Measurements from ENCODE around the gene IL17B. TPM values are rescaled to one million over a fixed set of nuclear protein-coding genes. Genes with fewer than 3 reads are reported as not detected.

The IL17B gene
- total RNA-seq, 1 experiment from 2014 or later, result not detected

DNA sequence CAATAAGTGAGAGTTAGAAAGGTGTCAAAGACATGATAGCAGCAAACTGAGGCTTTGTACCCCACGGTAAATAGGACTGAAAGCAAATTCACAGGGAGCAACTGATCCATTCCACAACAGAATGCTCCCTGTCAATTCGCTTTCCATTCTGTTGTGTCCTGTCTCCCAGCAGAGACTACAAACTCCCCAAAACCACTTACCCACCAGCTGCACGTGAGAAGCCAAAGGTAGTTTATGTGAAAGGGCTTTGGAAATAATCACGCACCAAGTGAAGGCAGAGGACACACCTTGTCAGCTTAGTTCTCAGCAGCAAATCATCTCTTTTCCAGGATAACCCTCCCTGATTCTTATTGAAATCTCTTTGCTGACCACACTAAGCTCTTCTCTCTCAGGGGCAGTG lies 46.6 kb upstream of the IL17B start:
- Mint-ChIP-seq H3K4me3 (no peak overlapping the region), H3K9me3 (no peaks in the 10 kb centered on the region), H3K27me3 (ENCODE audit: low read depth) (no peaks in the 10 kb centered on the region), H3K27ac (no peak overlapping the region), H3K4me1 (peaks cover 58% of the 10 kb centered on the region), H3K36me3 (no peaks in the 10 kb centered on the region)
- DNase-seq (ENCODE audit: low spot score) (no peak), ATAC-seq (no peak)
- TF ChIP-seq, protein P1, sequence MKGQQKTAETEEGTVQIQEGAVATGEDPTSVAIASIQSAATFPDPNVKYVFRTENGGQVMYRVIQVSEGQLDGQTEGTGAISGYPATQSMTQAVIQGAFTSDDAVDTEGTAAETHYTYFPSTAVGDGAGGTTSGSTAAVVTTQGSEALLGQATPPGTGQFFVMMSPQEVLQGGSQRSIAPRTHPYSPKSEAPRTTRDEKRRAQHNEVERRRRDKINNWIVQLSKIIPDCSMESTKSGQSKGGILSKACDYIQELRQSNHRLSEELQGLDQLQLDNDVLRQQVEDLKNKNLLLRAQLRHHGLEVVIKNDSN (CRISPR knock-in tag; IDR thresholded peaks at IDR 0.05), result no peak
- TF ChIP-seq TP53 (CRISPR knock-in tag; IDR thresholded peaks at IDR 0.05) (no peak), EMX1 (CRISPR knock-in tag; IDR thresholded peaks at IDR 0.05) (no peak), ELF4 (CRISPR knock-in tag; IDR thresholded peaks at IDR 0.05; ENCODE audit: low read depth) (no peak), RELA (CRISPR knock-in tag; IDR thresholded peaks at IDR 0.05; ENCODE audit: borderline replicate concordance) (no peak), TCF7 (CRISPR knock-in tag; IDR thresholded peaks at IDR 0.05; ENCODE audit: low read depth) (no peak), MXD4 (CRISPR knock-in tag; IDR thresholded peaks at IDR 0.05; ENCODE audit: borderline replicate concordance) (no peak), KAT7 (CRISPR knock-in tag; IDR thresholded peaks at IDR 0.05; ENCODE audit: borderline replicate concordance) (no peak), SMAD4 (CRISPR knock-in tag; IDR thresholded peaks at IDR 0.05) (no peak), ZNF416 (CRISPR knock-in tag; IDR thresholded peaks at IDR 0.05) (no peak), ZNF219 (CRISPR knock-in tag; IDR thresholded peaks at IDR 0.05; ENCODE audit: borderline replicate concordance) (no peak)
- TF ChIP-seq, protein P2, sequence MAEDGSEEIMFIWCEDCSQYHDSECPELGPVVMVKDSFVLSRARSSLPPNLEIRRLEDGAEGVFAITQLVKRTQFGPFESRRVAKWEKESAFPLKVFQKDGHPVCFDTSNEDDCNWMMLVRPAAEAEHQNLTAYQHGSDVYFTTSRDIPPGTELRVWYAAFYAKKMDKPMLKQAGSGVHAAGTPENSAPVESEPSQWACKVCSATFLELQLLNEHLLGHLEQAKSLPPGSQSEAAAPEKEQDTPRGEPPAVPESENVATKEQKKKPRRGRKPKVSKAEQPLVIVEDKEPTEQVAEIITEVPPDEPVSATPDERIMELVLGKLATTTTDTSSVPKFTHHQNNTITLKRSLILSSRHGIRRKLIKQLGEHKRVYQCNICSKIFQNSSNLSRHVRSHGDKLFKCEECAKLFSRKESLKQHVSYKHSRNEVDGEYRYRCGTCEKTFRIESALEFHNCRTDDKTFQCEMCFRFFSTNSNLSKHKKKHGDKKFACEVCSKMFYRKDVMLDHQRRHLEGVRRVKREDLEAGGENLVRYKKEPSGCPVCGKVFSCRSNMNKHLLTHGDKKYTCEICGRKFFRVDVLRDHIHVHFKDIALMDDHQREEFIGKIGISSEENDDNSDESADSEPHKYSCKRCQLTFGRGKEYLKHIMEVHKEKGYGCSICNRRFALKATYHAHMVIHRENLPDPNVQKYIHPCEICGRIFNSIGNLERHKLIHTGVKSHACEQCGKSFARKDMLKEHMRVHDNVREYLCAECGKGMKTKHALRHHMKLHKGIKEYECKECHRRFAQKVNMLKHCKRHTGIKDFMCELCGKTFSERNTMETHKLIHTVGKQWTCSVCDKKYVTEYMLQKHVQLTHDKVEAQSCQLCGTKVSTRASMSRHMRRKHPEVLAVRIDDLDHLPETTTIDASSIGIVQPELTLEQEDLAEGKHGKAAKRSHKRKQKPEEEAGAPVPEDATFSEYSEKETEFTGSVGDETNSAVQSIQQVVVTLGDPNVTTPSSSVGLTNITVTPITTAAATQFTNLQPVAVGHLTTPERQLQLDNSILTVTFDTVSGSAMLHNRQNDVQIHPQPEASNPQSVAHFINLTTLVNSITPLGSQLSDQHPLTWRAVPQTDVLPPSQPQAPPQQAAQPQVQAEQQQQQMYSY (CRISPR knock-in tag; IDR thresholded peaks at IDR 0.05), result no peak
- TF ChIP-seq, protein P3, sequence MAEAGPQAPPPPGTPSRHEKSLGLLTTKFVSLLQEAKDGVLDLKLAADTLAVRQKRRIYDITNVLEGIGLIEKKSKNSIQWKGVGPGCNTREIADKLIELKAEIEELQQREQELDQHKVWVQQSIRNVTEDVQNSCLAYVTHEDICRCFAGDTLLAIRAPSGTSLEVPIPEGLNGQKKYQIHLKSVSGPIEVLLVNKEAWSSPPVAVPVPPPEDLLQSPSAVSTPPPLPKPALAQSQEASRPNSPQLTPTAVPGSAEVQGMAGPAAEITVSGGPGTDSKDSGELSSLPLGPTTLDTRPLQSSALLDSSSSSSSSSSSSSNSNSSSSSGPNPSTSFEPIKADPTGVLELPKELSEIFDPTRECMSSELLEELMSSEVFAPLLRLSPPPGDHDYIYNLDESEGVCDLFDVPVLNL (CRISPR knock-in tag; IDR thresholded peaks at IDR 0.05; ENCODE audit: borderline replicate concordance, low read depth), result no peak
- TF ChIP-seq, protein P4, sequence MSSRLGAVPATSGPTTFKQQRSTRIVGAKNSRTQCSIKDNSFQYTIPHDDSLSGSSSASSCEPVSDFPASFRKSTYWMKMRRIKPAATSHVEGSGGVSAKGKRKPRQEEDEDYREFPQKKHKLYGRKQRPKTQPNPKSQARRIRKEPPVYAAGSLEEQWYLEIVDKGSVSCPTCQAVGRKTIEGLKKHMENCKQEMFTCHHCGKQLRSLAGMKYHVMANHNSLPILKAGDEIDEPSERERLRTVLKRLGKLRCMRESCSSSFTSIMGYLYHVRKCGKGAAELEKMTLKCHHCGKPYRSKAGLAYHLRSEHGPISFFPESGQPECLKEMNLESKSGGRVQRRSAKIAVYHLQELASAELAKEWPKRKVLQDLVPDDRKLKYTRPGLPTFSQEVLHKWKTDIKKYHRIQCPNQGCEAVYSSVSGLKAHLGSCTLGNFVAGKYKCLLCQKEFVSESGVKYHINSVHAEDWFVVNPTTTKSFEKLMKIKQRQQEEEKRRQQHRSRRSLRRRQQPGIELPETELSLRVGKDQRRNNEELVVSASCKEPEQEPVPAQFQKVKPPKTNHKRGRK (CRISPR knock-in tag; IDR thresholded peaks at IDR 0.05; ENCODE audit: borderline replicate concordance), result no peak
- CTCF ChIA-PET, result interaction anchor here (1.0 to 6.0 kb wide), 6 partner anchors 8 to 109 kb away, joined by 3 to 57 read pairs (median 6); no protein-coding TSS in a partner anchor
- POLR2A ChIA-PET, result interaction anchor here (0.8 kb wide), 1 partner anchor 165 kb away, joined by 5 read pairs; no protein-coding TSS in a partner anchor

DNA sequence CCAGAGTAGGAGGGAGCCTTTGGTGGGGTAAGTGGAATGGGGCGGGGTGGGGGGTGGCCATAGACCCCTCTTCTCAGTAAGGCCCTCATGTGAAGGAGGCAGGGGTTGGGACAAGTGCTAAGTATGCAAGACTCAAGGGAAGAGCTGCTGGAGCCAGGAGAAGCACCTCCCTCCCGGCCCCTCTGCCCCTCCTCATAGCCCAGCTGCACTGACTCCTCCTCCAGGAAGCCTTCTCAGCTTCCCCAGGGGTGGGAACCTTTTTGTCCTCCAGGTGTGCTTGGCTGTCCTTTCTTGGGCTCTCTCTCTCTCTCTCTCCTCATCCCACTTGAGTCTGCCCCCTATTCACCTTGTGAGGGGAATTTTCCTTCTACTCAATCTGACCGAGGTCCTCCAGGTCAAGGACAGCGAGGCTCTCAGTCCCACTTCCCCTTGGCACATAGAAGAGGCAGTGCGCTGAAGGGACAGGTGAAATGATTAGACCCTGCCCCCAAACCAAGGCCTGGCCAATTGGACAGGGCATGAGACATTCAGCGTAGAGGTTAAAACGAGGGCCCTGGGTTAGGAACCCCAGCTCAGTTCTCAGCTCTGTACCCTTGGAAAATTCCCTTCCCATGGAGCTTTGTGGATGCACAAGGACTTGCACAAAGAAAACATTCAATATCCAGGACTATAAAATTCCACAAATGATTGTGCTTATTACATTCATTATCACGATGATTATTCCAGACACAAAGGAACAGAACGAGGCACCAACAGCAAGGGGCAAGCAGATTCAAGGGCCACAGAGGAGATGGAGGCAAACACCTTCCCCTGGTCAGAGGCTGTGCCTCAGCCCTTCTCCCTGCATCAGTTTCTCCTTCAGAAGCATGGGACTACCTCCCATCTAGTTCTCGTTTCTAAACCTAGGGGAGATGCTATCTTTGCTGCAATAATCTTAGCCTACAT lies 45.6 kb upstream of the IL17B start:
- peak; percentile 65 for DNase-seq (ENCODE audit: low spot score)
- Mint-ChIP-seq H3K9me3 (no peaks in the 10 kb centered on the region), H3K27me3 (ENCODE audit: low read depth) (no peaks in the 10 kb centered on the region), H3K4me1 (peaks cover 54% of the 10 kb centered on the region), H3K4me3 (no peak overlapping the region), H3K36me3 (no peaks in the 10 kb centered on the region), H3K27ac (peak overlapping the region; percentile 91)
- peak; percentile 88 for ATAC-seq
- TF ChIP-seq TEAD1 (CRISPR knock-in tag; IDR thresholded peaks at IDR 0.05), result peak; percentile 52; the same call in 1 of the 2 replicates
- TF ChIP-seq ATF1 (CRISPR knock-in tag; IDR thresholded peaks at IDR 0.05), result no peak
- no peak for TF ChIP-seq NFE2L1 (CRISPR knock-in tag; IDR thresholded peaks at IDR 0.05)
- CTCF ChIA-PET, result interaction anchor here (0.5 to 6.0 kb wide), 15 partner anchors 9 to 194 kb away, joined by 3 to 57 read pairs (median 6); no protein-coding TSS in a partner anchor
- POLR2A ChIA-PET, result interaction anchor here (1.3 kb wide), 1 partner anchor 127 kb away, joined by 3 read pairs; the partner anchor contains the start of gene CSNK1A1
